Activated naive CD4-positive, alpha-beta T cell treated with anti-CD3 and anti-CD28 coated beads, Interleukin-2, amount 50 U/mL, for 72 hours (primary cell): ENCODE measurements around the gene RHOF. TPM values are rescaled to one million over a fixed set of nuclear protein-coding genes. Genes with fewer than 3 reads are reported as not detected.

Source experiments
- ATAC-seq, 2 donors: fragments of 150-1000 bp; cut with Tn5 transposase; 2 replicates each; pipeline ENCODE4 v1.10.0; 2021; ENCODE audit warnings: mild to moderate bottlenecking in 2 of 2, moderate library complexity in 2 of 2
- DNase-seq, 2 donors: peaks; one replicate each; pipeline ENCODE4 v3.0.0; 2021 to 2022; ENCODE audit warnings: low spot score in 2 of 2
- H3K27ac Mint-ChIP-seq, 2 donors: one replicate each; pipeline ENCODE4 v1.8.0; 2022; ENCODE audit warnings: mild to moderate bottlenecking in 2 of 2, mixed read lengths in 2 of 2
- H3K36me3 Mint-ChIP-seq, 2 donors: one replicate each; pipeline ENCODE4 v1.8.0; 2022; ENCODE audit warnings: mixed read lengths in 2 of 2
- H3K9me3 Mint-ChIP-seq, 2 donors: one replicate each; pipeline ENCODE4 v1.8.0; 2022; ENCODE audit warnings: mixed read lengths in 2 of 2
- total RNA-seq, 2 donors: library from RNA; stranded (reverse); gene quantifications; one replicate each; pipeline ENCODE4 v1.2.3, GENCODE V29; 2022

The RHOF gene
- total RNA-seq, 2 donors from 2014 or later, result 95.3 to 96.2 TPM

DNA sequence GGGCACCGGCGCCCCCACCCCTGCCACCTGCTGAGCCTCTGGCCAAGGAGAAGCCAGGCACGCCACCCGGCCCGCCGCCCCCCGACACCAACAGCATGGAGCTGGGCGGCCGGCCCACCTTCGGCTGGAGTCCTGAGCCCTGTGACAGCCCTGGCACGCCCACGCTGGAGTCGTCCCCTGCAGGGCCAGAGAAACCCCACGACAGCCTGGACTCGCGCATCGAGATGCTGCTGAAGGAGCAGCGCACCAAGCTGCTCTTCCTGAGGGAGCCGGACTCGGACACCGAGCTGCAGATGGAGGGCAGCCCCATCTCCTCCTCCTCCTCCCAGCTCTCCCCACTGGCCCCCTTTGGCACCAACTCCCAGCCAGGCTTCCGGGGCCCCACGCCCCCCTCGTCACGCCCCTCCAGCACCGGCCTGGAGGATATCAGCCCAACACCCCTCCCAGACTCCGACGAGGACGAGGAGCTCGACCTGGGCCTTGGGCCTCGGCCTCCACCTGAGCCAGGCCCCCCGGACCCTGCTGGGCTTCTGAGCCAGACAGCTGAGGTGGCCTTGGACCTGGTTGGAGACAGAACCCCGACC lies 16.8 kb upstream of the RHOF start:
- no peak for DNase-seq
- ATAC-seq, result no peak
- Mint-ChIP-seq H3K27ac (peak overlapping the region in 1 of 2 donors; percentile 79), H3K36me3 (peaks cover 19 to 22% of the 10 kb centered on the region in 2 donors), H3K9me3 (no peaks in the 10 kb centered on the region)

DNA sequence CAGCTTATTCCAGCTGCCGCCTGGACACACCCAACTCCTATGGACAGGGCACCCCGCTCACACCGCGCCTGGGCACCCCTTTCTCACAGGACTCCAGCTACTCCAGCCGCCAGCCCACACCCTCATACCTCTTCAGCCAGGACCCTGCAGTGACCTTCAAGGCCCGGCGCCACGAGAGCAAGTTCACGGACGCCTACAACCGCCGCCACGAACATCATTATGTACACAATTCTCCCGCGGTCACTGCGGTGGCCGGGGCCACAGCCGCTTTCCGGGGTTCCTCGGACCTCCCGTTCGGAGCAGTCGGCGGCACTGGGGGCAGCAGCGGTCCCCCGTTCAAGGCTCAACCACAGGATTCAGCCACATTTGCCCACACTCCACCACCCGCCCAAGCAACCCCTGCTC lies 16.2 kb upstream of the RHOF start:
- Mint-ChIP-seq H3K36me3 (peaks cover 19 to 22% of the 10 kb centered on the region in 2 donors), H3K27ac (no peak overlapping the region), H3K9me3 (no peaks in the 10 kb centered on the region)
- DNase-seq (no peak), ATAC-seq (no peak)

DNA sequence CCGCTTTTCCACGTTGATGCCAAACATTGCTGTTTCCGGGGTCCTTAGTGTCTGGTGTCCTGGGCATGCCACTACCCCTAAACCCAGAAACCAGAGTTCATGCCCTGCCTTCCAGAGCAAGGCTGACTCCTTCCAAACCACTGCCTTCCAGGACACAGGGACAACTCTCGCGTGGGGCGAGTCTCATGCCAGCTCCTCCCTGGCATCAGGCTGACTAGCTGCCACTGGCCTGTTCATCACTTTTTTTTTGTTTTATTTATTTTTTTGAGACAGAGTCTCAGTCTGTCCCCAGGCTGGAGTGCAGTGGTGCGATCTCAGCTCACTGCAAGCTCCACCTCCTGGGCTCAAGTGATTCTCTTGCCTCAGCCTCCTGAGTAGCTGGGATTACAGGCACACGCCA lies 15.1 kb upstream of the RHOF start:
- H3K9me3 Mint-ChIP-seq, result no peaks in the 10 kb centered on the region
- peak overlapping the region in 1 of 2 donors; percentile 55 for H3K27ac Mint-ChIP-seq
- no peak for DNase-seq
- peaks cover 22% of the 10 kb centered on the region in 2 donors for H3K36me3 Mint-ChIP-seq
- ATAC-seq, result no peak

DNA sequence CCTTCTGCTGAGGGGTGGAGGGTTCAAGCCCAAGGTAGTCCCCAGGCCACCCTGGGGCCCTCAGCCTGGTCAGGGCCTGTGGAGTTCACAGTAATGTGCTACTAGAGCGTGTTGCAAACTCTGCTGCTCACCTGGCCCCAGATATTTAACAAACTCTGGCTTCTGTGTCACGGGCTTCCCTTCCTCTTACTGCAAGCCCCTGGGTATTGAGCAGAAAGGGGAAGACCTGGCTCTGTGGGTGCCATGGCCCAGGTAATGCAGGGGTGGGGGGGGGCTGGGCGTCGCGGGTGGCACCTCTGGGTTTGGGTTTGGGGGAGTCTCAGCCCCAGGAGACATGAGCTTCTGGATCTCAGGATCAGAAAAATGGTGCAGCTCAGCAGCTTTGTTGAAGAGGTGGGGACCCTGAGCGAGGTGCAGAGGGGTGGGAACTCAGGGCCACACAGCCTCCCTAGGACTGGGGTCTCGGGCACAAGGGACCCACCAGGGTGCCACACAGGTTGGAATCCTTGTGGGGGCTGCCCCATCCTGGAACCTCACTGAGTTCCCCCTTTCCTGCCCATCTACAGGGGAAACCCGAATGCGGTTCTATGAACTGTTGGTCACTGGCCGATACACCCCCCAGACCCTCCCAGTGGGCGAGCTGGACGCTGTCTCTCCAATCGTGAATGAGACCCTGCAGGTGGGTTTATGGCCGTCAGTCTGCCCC lies 14.3 kb upstream of the RHOF start:
- DNase-seq (no peak), ATAC-seq (no peak)
- peaks cover 20 to 28% of the 10 kb centered on the region in 2 donors for H3K36me3 Mint-ChIP-seq
- H3K27ac Mint-ChIP-seq, result no peak overlapping the region
- H3K9me3 Mint-ChIP-seq, result no peaks in the 10 kb centered on the region

DNA sequence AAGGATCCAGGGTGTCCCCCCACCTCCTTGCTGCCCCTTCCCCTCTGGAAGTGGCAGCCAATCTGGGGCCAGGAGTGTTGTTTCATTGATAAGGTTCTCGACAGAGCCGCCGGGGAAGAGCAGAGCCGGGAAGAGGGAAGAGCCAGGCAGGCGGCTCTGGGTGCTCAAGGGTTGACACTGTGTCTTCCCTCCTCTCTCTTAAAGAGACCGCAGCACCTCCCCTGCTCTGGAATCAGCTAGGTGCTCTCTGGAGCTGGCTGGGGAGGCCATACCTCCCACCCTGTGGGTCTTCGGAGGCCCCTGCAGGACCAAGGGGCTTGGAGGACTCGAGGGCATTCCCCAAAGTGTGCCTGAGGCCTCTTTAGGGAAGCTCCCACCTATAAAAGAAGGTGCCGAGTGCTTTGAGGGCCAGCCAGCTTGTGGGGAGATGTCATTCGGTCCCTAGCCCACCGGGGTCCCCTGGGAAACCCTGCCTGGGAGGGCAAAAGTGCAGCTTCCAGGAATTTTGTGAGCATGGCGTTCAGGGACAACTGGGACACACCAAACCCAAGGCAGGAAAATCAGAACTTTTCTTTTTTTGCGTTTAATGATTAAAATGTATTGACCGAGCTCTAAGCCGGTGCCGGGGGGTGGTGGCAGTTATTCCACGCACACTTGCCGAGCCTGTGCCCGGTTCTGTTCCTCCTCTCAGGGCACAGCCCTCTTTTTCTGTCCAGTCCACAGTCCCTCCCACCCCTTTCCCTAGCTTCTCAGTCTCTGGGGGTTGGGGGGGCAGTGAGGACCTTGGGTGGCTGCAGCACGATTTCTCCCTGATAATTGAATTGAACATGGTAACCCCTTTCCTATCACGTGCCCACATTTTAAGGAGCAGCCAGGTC lies 13.3 kb upstream of the RHOF start:
- H3K36me3 Mint-ChIP-seq, result peaks cover 28 to 38% of the 10 kb centered on the region in 2 donors
- peak overlapping the region; percentile 75 to 88 for H3K27ac Mint-ChIP-seq
- H3K9me3 Mint-ChIP-seq, result no peaks in the 10 kb centered on the region
- ATAC-seq (no peak), DNase-seq (no peak)

DNA sequence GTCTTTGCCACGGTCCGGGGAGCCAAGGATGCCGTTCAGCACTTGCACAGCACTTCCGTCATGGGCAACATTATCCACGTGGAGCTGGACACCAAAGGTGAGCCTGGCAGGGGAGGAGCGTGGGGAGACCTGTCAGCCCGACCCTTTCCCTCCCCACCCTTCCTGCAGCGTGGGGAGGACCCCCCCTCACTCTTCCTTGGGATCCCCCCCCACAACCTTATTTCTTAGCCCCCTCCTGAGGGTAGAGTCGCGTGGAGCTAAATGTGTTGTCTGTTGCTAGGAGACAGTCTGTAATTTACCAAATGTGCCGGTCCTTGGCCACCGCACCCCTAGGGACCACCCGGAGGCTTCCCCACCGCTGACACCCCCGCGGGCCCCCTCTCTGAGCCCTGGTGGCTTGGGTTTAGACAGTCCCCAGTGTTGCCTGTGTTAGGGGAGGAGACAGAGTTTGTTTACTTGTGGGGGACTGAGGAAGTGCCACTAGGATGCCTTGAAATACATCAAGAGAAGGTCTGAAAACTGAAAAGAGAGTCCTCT lies 12.6 kb upstream of the RHOF start:
- peak overlapping the region; percentile 75 to 88 for H3K27ac Mint-ChIP-seq
- ATAC-seq, result no peak
- DNase-seq, result no peak
- H3K36me3 Mint-ChIP-seq, result peaks cover 34 to 43% of the 10 kb centered on the region in 2 donors
- no peaks in the 10 kb centered on the region for H3K9me3 Mint-ChIP-seq

DNA sequence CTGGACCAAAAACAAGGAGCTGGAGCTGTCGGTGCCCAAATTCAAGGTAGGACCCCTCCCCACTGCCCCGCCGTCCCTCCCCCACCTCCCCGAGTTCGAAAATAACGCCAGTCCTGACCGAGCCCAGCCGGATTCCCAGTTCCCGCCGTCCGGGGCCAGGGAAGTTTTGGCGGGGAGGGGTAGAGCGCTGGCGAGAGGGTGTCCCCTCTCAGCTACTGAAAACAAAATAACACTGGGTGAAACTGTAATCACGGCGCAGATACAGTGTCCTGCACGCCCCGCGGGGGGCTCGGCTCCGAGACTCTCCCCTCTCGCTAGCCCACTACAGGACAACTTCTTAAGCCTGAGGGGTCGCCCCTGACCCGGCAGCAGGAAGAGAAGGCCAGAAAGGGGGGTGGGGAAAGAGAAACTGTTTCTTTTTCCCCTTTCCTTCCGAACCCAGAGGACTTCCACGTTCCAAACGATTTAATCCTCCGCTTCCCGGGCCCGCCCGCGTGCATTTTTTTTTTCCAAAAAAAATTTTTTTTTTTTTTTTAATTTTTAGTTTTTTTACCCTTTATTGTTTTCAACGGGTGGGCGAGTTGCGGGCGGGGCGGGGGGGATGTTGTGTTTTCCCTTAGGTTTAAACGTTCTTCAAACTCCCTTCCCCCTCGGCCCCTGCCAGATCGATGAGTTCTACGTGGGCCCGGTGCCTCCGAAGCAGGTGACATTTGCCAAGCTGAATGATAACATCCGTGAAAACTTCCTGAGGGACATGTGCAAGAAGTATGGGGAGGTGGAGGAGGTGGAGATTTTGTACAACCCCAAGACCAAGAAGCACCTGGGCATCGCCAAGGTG lies 11.9 kb upstream of the RHOF start:
- H3K27ac Mint-ChIP-seq, result peak overlapping the region; percentile 75 to 88
- H3K9me3 Mint-ChIP-seq, result no peaks in the 10 kb centered on the region
- ATAC-seq (no peak), DNase-seq (no peak)
- peaks cover 33 to 41% of the 10 kb centered on the region in 2 donors for H3K36me3 Mint-ChIP-seq

DNA sequence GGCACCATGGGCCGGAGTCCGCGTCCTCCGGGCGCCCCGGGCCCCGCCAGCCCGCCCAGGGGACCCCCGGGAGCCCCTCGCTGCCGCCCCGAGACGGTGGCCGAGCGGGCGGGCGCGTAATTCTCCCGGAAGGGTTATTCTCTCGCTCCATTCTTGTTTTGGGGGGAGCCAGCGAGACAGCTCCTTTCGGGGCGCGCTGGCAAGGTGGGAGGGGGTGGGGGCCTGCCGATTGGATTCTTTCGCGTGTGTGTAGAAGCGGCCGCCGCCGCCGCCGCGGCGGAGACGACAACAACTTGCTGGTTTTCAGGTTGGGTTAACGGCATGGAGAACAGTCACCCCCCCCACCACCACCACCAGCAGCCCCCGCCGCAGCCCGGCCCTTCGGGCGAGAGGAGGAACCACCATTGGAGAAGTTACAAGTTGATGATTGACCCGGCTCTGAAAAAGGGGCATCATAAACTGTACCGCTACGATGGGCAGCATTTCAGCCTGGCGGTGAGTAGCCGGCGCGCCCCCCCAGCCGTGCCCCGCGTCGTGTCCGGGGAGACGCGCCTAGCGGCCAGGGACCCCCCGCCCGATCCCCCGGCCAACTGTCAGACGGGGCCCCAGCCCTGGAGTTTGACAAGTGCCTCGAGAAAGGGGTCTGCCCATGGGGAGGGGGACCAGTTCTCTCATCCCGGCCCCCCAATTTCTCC lies 11.1 kb upstream of the RHOF start:
- peaks cover 33 to 38% of the 10 kb centered on the region in 2 donors for H3K36me3 Mint-ChIP-seq
- DNase-seq (no peak), ATAC-seq (no peak)
- H3K9me3 Mint-ChIP-seq, result no peaks in the 10 kb centered on the region
- H3K27ac Mint-ChIP-seq, result peak overlapping the region; percentile 75 to 98

DNA sequence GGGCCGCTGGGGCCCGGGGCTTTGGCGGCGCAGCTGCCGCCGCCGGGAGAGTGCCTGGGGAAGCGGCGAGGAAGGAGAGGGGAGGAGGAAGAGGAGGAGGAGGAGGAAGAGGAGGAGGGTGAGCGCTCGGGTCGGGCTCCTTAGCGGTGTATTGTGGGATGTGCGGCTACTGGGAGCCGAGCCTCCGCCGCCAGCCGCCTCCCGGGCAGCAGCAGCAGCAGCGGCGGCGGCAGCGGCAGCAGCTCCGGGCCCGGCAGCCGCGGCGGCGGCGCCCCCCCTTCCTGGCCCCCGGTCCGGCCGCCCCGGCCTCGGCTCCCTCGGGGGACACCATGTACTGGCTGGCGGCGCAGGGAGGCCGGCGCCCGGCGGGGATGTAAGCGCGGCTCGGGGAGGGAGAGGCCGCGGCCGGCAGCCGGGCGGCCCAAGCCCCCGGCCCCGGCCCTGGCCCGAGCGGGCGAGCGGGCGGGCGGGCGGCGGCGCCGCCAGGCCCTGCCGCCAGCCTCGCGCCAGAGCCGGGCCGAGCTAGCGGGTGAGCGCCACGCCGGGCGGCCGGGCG lies 10.5 kb upstream of the RHOF start, which contains the start of gene SETD1B:
Gene SETD1B, plus strand, starts transcription at position 149 of the 556 bp plus-strand sequence. CDS start 729 bp downstream, outside the sequence.
- DNase-seq (peak in 1 of 2 donors; percentile 49), ATAC-seq (peak; percentile 5 to 8)
- H3K9me3 Mint-ChIP-seq, result no peaks in the 10 kb centered on the region
- H3K27ac Mint-ChIP-seq, result peak within 1 kb of the TSS; percentile 90 to 99
- peaks cover 37 to 38% of the 10 kb centered on the region in 2 donors for H3K36me3 Mint-ChIP-seq

DNA sequence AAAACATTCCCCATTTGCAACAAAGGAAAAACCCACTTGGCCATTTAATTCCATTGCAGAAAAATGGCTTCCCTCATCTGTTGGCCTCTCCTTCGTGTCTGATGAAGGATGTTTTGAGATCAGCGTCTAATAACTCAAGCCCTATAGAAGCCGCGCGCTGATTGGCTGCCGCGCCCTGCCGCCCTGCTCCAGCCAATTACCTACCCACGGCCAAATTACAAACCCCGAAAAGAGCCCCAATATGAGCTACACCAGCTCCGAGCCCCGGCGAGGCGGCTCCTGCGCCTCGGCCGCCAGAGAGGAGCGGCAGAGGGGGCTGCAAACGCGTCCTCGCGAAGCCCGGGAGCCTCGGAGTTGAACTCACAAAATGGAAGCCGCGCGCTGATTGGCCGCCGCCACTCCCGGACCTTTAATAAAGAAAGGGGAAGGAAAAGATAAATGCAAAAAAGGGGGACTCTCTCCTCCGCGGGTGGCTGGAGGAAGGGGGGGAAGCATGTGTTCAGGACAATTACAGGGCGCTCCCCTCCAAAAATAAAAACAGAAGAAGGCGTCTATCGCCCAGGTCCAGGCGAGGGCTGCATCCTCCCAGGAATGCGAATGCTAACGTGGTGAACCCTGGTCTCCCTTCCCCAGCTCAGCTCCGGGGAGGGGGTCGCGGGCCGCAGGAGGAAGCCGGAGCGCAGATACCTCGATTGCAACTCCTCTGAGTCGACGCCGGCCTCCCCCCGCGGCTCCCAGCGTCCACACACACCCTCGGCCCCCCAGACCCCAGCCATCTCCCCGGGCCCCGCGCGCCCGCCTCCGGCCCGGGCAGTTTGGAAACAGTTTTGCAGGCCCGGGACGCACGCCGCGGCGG lies 9.6 kb upstream of the RHOF start:
- Mint-ChIP-seq H3K36me3 (peaks cover 43 to 45% of the 10 kb centered on the region in 2 donors), H3K27ac (peak overlapping the region; percentile 90 to 99), H3K9me3 (no peaks in the 10 kb centered on the region)
- DNase-seq (peak; percentile 87 to 89), ATAC-seq (peak; percentile 57 to 74)

DNA sequence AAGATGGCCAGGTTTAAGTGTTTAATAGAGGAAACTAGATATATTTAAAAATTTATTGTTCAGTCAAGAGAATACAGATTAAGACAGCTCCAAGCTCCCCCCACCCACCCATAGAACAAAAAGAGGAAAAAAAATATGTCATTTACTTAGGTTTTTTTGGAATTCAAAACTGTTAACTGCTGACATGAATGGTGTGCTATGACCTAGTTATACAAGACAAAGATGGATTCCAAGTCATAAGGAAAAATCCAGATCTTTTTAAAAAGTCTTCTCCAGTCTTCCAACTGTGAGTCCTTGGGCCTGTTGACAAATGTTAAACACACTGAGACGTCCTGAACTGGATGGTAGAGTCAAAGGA lies 9.0 kb upstream of the RHOF start:
- Mint-ChIP-seq H3K27ac (peak overlapping the region; percentile 90 to 99), H3K36me3 (peaks cover 43 to 46% of the 10 kb centered on the region in 2 donors), H3K9me3 (no peaks in the 10 kb centered on the region)
- no peak for DNase-seq
- ATAC-seq, result no peak

DNA sequence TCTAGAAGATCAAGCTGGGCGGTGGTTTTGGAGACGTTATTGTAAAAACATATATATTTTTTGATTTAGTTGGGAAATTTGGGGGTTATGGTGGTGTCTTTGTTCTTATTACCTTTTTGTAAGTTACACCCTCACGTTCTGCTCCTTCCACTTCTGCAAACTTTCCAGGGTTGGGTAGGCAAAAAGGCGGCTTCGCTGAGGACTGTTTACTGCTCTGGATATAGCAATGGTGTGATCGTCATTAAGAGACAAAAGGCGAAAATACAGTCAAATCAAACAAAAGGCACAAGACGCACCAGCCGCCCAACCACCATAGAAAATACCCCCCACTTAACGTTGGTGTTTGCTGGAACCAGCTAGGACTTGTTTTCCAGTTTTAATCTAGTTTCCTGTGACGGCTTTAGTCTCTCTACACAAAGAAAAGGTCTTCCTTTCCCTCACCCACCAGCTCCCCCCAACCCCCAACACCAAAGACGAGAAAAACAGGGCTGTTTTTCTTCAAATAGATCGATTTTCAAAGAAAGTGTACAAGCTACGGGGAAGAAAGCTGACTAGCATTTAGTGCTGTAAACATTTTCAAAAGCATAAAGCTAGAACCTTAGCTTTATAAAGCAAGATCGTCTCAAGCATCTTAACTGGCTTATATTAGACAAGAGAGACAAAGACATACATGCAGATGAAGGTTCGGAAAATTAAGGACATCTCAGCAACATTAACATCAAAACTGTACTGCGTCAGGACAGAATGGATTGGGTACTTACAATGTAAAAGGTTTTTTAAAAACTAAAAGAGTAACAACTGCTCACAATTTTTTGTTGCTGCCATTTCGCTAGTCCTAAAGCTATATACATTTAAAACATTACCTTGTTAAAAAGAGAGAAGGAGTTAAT lies 8.4 kb upstream of the RHOF start:
- no peak for DNase-seq
- Mint-ChIP-seq H3K36me3 (peaks cover 43 to 46% of the 10 kb centered on the region in 2 donors), H3K27ac (peak overlapping the region; percentile 90 to 99), H3K9me3 (no peaks in the 10 kb centered on the region)
- no peak for ATAC-seq

DNA sequence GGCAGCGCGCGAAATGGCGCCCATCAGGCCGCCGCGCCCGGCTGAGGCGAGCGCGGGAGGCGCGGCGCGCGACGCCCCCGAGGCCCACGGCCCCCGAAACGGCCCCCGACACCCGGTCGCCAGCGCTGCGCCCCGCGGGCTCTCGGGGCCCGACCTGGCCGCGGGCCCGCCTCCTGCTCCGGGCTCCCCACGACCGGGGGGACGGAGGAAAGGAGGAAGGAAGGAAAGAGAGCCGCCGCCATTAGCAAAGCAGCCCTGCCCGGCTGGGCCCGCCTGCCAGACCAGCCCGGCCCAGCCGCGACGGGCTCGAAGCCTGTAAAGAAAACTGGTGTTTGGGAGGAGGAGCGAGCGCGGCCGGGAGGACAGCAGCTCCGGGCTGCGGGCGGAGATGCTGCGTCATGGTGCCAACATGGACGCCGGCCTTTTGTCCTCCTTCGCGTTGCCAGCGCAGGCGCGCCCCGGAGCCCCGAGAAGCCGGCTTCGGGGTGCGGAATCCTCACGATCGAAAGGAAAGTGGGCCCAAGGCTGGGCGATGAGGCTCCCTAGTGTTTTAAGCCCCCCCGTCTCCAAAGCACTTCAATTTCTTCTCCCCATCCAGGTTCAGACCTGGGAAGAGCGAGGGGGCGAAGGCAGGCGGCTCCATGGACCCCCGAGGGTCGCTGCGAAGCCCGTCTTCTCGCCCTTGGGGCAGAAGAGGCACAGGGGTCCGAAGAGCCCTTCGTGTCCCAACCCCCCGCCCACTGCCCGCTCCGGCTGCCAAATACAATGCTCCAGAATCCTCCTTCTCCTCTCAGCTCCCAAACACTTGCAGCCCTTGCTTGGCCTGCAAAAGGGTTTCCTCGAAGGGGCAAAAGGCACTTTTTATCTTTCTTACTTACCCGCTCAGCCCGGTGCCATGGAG lies 7.5 kb upstream of the RHOF start:
- ATAC-seq (peak; percentile 2 to 13), DNase-seq (peak; percentile 62 to 79)
- Mint-ChIP-seq H3K36me3 (peaks cover 38 to 41% of the 10 kb centered on the region in 2 donors), H3K27ac (peak overlapping the region; percentile 90 to 99), H3K9me3 (no peaks in the 10 kb centered on the region)
